HepG2 (cell line): ENCODE results near the gene SFXN5. TPM values are rescaled to one million over a fixed set of nuclear protein-coding genes. Genes with fewer than 3 reads are reported as not detected.

Source experiments
- BCL6 ChIP-seq: IDR thresholded peaks from 2 replicates; pipeline ENCODE4 v1.6.1; 2016; ENCODE audit warnings: missing genetic modification reagents, missing compliant biosample characterization
- DR1 ChIP-seq: sonication (generic); formaldehyde crosslinking; IDR thresholded peaks from 2 replicates; pipeline ENCODE4 v1.8.0; 2021; ENCODE audit warnings: mild to moderate bottlenecking, missing genetic modification reagents, inconsistent platforms
- FLYWCH1 ChIP-seq: sonication (generic); formaldehyde crosslinking; IDR thresholded peaks from 2 replicates; pipeline ENCODE4 v1.8.1; 2023; ENCODE audit warnings: mild to moderate bottlenecking, missing genetic modification reagents
- FOXO4 ChIP-seq: sonication (generic); formaldehyde crosslinking; conservative IDR thresholded peaks from 2 replicates; pipeline ENCODE4 v1.8.1; 2023; ENCODE audit warnings: missing genetic modification reagents
- KDM2A ChIP-seq: sonication (generic); formaldehyde crosslinking; IDR thresholded peaks from 2 replicates; pipeline ENCODE4 v1.4.0; 2020; ENCODE audit warnings: low read depth, missing genetic modification reagents, borderline replicate concordance
- KDM5B ChIP-seq: sonication (generic); formaldehyde crosslinking; IDR thresholded peaks from 2 replicates; pipeline ENCODE4 v1.4.0; 2020; ENCODE audit warnings: missing genetic modification reagents, mild to moderate bottlenecking, borderline replicate concordance
- RELA ChIP-seq: sonication (generic); formaldehyde crosslinking; IDR thresholded peaks from 2 replicates; pipeline ENCODE4 v1.4.0; 2020; ENCODE audit warnings: missing genetic modification reagents
- RFX3 ChIP-seq: IDR thresholded peaks from 2 replicates; pipeline ENCODE4 v1.6.1; 2016; ENCODE audit warnings: missing biosample characterization, missing genetic modification reagents
- SAP130 ChIP-seq: IDR thresholded peaks from 2 replicates; pipeline ENCODE4 v1.6.1; 2016; ENCODE audit warnings: low read depth
- THAP11 ChIP-seq: IDR thresholded peaks from 2 replicates; pipeline ENCODE4 v1.6.1; 2016; ENCODE audit warnings: missing biosample characterization, missing genetic modification reagents
- YEATS2 ChIP-seq: sonication (generic); formaldehyde crosslinking; IDR thresholded peaks from 2 replicates; pipeline ENCODE4 v1.4.0; 2020; ENCODE audit warnings: missing genetic modification reagents, borderline replicate concordance
- YY1 ChIP-seq: IDR thresholded peaks from 2 replicates; pipeline ENCODE4 v1.6.1; 2011; ENCODE audit warnings: low read length, low read depth, moderate library complexity, mild to moderate bottlenecking; ENCODE audit not compliant: insufficient read depth, insufficient replicate concordance
- ZNF609 ChIP-seq: sonication (generic); formaldehyde crosslinking; IDR thresholded peaks from 2 replicates; pipeline ENCODE4 v1.4.0; 2020; ENCODE audit warnings: mild to moderate bottlenecking, missing genetic modification reagents, borderline replicate concordance
- ZNF740 ChIP-seq: sonication (generic); formaldehyde crosslinking; IDR thresholded peaks from 2 replicates; pipeline ENCODE4 v1.4.0; 2020; ENCODE audit warnings: missing genetic modification reagents
- ZNF790 ChIP-seq: sonication (generic); formaldehyde crosslinking; IDR thresholded peaks from 2 replicates; pipeline ENCODE4 v1.8.0; 2022; ENCODE audit warnings: missing genetic modification reagents, mild to moderate bottlenecking, borderline replicate concordance
- ZNF883 ChIP-seq: sonication (generic); formaldehyde crosslinking; IDR thresholded peaks from 2 replicates; pipeline ENCODE4 v1.5.1; 2020; ENCODE audit warnings: mild to moderate bottlenecking, missing genetic modification reagents; ENCODE audit errors: not compliant biosample characterization
- polyA plus RNA-seq, 8 experiments: library from polyadenylated mRNA; depleted of rRNA in 3 of 8; stranded (reverse) in 7 of 8; unstranded in 1 of 8; fragments of >200 nt; fragmentation: Illumina TruSeq in 4 of 8; extraction: Trizol in 4 of 8; gene quantifications; 2 replicates each; pipeline versions ENCODE4 v1.2.1 to v1.2.3, GENCODE V29; 2011 to 2016; ENCODE audit warnings: low read depth in 4 of 8, missing spikeins in 1 of 8, mixed read lengths in 1 of 8; ENCODE audit not compliant: insufficient read depth in 1 of 8
- total RNA-seq, 5 experiments: library from RNA; depleted of rRNA; stranded (reverse); fragments of >200 nt; fragmentation: Illumina TruSeq; extraction: Trizol; gene quantifications; 2 replicates each; pipeline ENCODE4 v1.2.3, GENCODE V29; 2016; ENCODE audit warnings: low read depth in 1 of 5
- TF ChIP-seq, protein P1 (sequence below): sonication (generic); formaldehyde crosslinking; IDR thresholded peaks from 2 replicates; pipeline ENCODE4 v1.4.0; 2020; ENCODE audit warnings: missing genetic modification reagents
- TF ChIP-seq, protein P2 (sequence below): sonication (generic); formaldehyde crosslinking; IDR thresholded peaks from 2 replicates; pipeline ENCODE4 v1.4.0; 2020; ENCODE audit warnings: missing genetic modification reagents

Gene SFXN5
- total and polyA plus RNA-seq, 2 of the 13 experiments (the other 11 are each of a cell fraction or from before 2014, with no cell fraction given) = 34.9 to 37.4 TPM

GRCh38 chr2:73071360-73072128 lies at the start of gene SFXN5 (continued):
- TF ChIP-seq, protein P1, sequence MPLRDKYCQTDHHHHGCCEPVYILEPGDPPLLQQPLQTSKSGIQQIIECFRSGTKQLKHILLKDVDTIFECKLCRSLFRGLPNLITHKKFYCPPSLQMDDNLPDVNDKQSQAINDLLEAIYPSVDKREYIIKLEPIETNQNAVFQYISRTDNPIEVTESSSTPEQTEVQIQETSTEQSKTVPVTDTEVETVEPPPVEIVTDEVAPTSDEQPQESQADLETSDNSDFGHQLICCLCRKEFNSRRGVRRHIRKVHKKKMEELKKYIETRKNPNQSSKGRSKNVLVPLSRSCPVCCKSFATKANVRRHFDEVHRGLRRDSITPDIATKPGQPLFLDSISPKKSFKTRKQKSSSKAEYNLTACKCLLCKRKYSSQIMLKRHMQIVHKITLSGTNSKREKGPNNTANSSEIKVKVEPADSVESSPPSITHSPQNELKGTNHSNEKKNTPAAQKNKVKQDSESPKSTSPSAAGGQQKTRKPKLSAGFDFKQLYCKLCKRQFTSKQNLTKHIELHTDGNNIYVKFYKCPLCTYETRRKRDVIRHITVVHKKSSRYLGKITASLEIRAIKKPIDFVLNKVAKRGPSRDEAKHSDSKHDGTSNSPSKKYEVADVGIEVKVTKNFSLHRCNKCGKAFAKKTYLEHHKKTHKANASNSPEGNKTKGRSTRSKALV = peak; percentile 41; the same call in 1 of the 2 replicates
- peak; percentile 98 for TF ChIP-seq KDM2A (CRISPR knock-in tag)
- peak; percentile 5; the same call in 1 of the 2 replicates for TF ChIP-seq BCL6 (CRISPR knock-in tag)
- TF ChIP-seq FOXO4 (CRISPR knock-in tag) = 0 out of 2 replicates have a peak, but pooled peaks have one; percentile 90
- peak; percentile 26; the same call in 1 of the 2 replicates for TF ChIP-seq ZNF609 (CRISPR knock-in tag)
- peak; percentile 91 for TF ChIP-seq YY1
- TF ChIP-seq ZNF740 (CRISPR knock-in tag) = no peak
- TF ChIP-seq FLYWCH1 (CRISPR knock-in tag) = 0 out of 2 replicates have a peak, but pooled peaks have one; percentile 70
- peak; percentile 81 for TF ChIP-seq DR1
- peak; percentile 85 for TF ChIP-seq SAP130 (CRISPR knock-in tag)
- peak; percentile 99 for TF ChIP-seq THAP11
- TF ChIP-seq RFX3 = no peak
- TF ChIP-seq, protein P2, sequence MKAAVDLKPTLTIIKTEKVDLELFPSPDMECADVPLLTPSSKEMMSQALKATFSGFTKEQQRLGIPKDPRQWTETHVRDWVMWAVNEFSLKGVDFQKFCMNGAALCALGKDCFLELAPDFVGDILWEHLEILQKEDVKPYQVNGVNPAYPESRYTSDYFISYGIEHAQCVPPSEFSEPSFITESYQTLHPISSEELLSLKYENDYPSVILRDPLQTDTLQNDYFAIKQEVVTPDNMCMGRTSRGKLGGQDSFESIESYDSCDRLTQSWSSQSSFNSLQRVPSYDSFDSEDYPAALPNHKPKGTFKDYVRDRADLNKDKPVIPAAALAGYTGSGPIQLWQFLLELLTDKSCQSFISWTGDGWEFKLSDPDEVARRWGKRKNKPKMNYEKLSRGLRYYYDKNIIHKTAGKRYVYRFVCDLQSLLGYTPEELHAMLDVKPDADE (CRISPR knock-in tag) = peak; percentile 32
- TF ChIP-seq RELA (CRISPR knock-in tag) = 0 out of 2 replicates have a peak, but pooled peaks have one; percentile 56
- no peak; the same call in 1 of the 2 replicates for TF ChIP-seq ZNF790
- peak; percentile 78 for TF ChIP-seq YEATS2 (CRISPR knock-in tag)
- TF ChIP-seq ZNF883 (CRISPR knock-in tag) = peak; percentile 80
- peak; percentile 65 for TF ChIP-seq KDM5B (CRISPR knock-in tag)
